GM19099 (cell line): Measurements from ENCODE around the gene PPIL3.

Source experiments
- POLR2A ChIP-seq: IDR thresholded peaks from 3 replicates; pipeline ENCODE4 v1.6.1; 2011; ENCODE audit warnings: low read depth; ENCODE audit not compliant: insufficient read length; ENCODE audit errors: extremely low read depth

PPIL3 gene

GRCh38 chr2:200888704-200889625 lies at the start of gene PPIL3, which contains the start of gene NIF3L1:
TSS of gene PPIL3 (minus strand) at chr2:200889077. CDS start at chr2:200887615, 1,462 bp downstream.
TSS of gene NIF3L1 (plus strand) at chr2:200889371. CDS start at chr2:200891944, 2,573 bp downstream.
- peak; percentile 82 for TF ChIP-seq POLR2A

GRCh38 chr2:200930947-200931626 lies 42.2 kb upstream of the PPIL3 start:
- no peak for TF ChIP-seq POLR2A

GRCh38 chr2:200929334-200930249 lies 40.7 kb upstream of the PPIL3 start:
- TF ChIP-seq POLR2A: no peak

- TF ChIP-seq POLR2A: no peak
Measured at GRCh38 chr2:200922439-200922838, 33.6 kb upstream of the PPIL3 start.

GRCh38 chr2:200913654-200914053 lies 24.8 kb upstream of the PPIL3 start:
- no peak for TF ChIP-seq POLR2A

- no peak for TF ChIP-seq POLR2A
Measured at GRCh38 chr2:200909958-200910357, 21.1 kb upstream of the PPIL3 start.

DNA sequence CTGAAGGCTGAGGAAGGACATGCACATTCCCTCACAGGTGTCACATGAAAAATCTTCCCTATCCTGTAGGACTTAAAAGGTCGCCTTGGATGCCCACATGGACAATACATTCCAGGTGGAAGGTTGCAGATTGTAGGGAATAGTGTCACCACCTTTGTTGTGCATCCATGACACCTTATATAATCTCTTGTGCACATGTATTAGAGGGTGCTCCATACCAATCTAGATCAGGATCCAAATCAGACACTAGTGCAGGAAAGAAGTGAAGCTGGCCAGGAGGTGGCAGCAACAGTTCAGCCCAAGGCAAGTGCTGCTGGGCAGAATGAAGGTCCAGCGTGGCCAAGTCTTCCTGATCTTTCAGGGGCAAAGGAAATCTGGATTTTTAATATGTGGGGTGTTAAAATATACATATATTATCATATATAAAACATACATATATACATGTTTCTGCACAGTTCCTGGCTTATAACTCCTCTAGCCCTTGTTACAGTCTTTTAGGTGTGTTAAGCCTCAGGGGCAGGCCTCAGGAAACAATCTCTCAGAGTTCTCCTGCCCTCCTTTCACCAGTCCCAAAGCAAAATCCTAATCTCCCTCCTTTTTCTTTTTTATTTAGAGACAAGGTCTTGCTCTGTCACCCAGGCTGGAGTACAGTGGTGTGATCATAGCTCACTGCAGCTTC lies 16.9 kb upstream of the PPIL3 start:
- TF ChIP-seq POLR2A: no peak

GRCh38 chr2:200901459-200902072 lies 12.7 kb upstream of the PPIL3 start:
- no peak for TF ChIP-seq POLR2A

GRCh38 chr2:200899482-200899881 lies 10.6 kb upstream of the PPIL3 start:
- TF ChIP-seq POLR2A: no peak

- TF ChIP-seq POLR2A: no peak
Measured at GRCh38 chr2:200878289-200878880, 10.5 kb downstream of the PPIL3 start.

- TF ChIP-seq POLR2A: no peak
Measured at GRCh38 chr2:200877443-200877842, 11.4 kb downstream of the PPIL3 start.

DNA sequence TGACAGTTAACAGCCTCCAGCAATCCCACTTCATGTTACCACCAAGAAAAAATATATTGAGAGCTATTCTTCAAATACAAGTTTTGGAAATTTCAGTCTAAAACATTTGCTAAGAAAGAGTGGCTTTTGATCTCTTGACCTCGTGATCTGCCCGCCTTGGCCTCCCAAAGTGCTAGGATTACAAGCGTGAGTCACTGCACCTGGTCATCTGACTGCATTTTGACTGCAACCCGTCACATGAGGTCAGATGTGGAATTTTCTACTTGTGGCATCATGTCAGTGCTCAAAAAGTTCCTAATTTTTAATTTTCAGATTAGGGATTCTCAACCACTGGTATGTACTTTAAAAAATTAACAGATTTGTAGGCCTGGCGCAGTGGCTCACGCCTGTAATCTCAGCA lies 15.3 kb downstream of the PPIL3 start:
- TF ChIP-seq POLR2A: no peak

GRCh38 chr2:200871151-200871550 lies 17.7 kb downstream of the PPIL3 start:
- TF ChIP-seq POLR2A: no peak
